Inferior parietal cortex (tissue), 1 donor: ENCODE data around the gene NPY4R2.
"Not testable (repeated sequence)": the region's sequence is repeated elsewhere in the genome, so short reads cannot be mapped to it uniquely, and the experiment has no call there.

Source experiments
- DNase-seq: peaks from one replicate; pipeline ENCODE4 v3.0.0-alpha.2; 2016; ENCODE audit errors: extremely low spot score

The NPY4R2 gene, protein sequence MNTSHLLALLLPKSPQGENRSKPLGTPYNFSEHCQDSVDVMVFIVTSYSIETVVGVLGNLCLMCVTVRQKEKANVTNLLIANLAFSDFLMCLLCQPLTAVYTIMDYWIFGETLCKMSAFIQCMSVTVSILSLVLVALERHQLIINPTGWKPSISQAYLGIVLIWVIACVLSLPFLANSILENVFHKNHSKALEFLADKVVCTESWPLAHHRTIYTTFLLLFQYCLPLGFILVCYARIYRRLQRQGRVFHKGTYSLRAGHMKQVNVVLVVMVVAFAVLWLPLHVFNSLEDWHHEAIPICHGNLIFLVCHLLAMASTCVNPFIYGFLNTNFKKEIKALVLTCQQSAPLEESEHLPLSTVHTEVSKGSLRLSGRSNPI

DNA sequence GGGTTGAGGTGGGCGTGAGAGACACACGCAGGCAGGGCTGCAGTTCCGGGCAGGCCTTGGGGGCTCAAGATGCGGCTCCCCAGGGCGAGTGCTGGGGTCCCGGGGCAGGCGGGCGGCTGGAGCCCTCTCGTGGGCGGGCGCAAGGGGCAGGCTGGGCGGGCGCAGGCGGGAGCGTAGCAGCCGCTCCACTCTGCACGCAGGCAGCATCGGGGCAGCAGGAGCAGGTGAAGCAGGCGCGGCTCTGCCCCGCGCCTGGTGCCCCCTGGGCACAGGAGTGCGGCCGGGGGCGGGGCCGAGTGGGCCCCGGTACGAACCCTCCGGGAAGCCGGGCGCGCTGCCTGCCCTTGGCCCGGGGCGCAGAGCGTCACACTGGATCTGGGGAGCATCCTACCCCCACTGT lies at the start of gene NPY4R2:
Gene NPY4R2 (plus strand): TSS at position 188 of the 400 bp plus-strand sequence. CDS start 3,326 bp downstream, outside the sequence.
- DNase-seq: not testable (repeated sequence)

DNA sequence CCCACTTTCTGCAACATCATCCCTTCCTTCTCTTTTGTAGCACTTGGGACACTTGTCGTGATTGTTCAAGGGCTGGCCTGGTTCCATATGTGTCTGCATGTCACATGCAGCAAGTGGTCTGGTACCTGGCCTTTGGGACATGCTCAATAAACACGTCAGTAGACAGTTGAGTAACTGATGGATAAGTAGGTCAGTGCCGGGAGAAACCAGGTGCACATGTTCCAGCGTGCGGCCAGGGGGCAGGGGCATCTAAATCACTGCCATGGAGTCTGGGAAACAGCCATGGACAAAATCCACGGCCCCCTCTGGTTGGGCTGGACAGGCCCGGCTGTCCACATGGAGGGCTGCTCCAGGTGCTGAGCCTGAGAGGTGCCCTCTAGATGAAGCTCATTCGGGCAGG lies 47.6 kb upstream of the NPY4R2 start:
- not testable (repeated sequence) for DNase-seq

DNA sequence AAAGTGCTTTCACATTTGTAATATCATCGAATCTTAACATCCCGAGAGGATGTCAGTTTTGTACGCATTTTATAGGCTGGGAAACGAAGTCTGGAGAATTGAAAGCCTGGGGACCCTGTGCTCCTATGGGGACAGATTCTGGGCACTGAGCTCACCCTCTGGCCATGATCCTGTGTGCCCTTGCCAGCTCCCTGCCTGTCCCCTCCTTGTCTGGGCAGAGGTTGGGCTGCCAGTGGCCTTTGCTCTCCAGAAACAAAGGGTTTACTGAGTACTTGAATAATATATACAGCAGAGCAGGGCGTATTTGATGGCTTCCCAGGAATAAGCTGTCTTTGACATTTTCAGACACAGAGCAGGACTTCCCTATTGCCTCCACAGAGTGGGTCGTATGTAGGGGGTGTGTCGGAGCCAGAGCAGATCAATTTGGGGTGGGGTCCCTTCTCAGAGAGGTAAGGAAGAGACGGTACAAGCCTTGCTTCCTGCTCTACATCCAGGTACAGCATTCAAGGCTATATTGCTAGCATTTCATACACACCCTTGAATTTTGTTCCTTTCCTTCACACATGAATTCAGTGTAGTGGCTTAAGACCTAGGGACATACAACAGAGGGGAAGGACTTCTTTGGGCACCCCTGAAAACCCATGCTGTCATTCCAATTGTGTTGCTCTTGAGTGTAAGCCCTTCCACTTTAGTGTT lies 46.8 kb upstream of the NPY4R2 start:
- not testable (repeated sequence) for DNase-seq

DNA sequence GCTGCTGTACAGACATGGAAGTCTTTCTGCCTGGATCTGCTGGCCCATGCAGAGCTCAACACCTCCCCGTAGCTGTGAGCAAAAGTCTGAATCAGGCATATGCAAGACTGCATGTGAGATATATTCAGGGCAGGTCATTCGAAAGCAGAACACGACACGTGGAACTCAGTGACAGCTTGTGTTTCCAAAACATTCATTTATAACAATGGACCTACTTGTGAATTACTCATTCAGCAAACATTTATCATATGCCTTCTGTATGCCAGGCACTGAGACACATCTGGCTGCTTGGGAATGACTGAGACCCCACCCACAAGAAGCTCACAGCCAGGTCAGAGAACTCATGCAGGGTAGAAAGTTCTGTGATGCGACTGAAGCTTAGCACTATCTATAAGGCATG lies 46.2 kb upstream of the NPY4R2 start:
- not testable (repeated sequence) for DNase-seq

DNA sequence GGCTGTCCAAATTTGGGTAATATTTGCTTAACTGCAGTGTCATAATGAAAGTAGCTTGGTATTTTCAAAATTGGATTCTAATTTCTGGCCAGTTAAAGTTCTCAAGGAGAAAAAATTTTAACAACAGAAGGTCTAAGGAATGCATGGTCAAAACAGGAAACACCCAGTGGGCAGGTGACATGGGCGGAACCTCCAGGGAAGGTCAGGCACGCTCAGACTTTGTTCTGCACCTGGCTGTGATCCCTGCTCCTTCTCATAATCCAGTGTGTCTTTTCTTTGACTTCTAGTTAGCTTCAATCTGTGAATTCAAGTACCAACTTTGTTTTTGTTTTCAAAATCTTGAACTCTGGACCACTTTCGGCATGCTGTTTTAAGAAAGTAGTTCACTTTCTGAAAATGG lies 34.2 kb upstream of the NPY4R2 start:
- not testable (repeated sequence) for DNase-seq

DNA sequence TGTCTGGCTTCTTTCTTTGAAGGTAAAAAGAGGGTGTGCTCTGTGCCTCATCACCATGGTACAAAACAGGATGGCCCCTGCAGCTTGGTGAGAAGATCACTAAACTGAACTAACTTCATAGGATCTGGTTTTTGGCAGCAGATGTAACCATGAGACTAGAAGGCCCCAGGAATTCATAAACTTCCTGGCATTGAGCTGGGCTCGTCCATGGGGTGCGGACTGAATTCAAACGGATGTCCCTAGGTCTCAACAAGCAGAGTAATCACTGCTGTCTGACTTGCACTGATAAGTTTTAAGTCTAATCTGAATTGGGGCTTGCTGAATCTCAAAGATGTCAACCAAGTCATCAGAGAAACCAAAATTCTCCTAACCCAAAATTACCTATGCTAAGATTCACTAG lies 33.5 kb upstream of the NPY4R2 start:
- DNase-seq: not testable (repeated sequence)

DNA sequence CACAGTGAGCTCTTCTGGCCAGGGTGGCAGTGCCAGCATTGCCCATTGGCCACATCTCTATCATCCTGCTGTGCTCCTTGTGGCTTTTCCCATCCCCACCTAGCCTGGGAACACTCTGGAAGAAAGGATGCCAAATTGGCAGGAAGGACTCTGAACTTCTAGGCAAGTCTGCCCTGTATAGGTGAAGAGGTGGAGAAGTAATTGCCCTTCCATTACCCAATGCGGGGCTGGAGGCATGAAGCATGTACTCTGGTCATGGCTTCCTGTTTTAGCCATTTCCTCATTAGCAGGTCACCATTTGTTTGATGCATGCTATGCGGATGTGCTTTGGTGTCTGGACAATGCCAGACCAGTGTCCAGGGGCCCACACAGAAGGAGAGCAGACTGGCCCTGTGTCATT lies 32.1 kb upstream of the NPY4R2 start:
- not testable (repeated sequence) for DNase-seq

DNA sequence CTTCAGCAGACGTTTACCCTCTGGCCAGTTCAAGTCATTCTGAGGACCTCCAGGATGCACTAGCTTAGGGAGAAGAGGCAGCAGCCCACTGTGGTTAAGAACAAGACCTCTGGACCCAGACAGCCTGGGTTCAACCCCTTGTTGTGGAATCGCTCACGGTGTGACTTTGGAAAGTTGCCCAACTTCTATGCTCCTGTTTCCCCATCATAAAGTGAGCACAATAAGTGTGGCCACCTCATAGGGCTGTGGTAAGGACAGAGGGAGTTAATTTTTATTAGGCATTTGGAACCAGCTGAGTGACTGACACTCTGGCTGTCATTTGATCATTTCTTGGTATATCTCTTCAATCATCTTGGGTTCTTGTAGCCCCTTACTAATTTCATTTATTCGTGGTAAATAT lies 31.6 kb upstream of the NPY4R2 start:
- not testable (repeated sequence) for DNase-seq

DNA sequence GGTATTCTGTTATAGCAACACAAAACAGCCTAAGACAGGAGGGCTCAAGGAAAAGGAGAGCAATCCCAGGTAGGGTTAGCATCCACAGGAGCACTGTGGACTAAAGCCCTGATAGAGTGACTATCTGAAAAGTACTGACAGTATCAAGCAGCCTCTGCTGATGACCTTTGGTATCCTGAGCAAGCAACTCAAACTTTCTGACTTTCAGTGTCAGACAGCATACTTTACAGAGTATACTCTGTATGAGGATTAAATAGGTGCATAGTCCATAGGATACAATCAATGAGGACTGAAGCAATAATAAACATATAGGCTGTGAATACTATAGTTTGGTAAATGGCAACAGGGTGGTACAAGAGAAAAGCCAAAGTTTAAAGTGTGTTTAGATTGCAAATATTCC lies 27.7 kb upstream of the NPY4R2 start:
- DNase-seq: not testable (repeated sequence)

DNA sequence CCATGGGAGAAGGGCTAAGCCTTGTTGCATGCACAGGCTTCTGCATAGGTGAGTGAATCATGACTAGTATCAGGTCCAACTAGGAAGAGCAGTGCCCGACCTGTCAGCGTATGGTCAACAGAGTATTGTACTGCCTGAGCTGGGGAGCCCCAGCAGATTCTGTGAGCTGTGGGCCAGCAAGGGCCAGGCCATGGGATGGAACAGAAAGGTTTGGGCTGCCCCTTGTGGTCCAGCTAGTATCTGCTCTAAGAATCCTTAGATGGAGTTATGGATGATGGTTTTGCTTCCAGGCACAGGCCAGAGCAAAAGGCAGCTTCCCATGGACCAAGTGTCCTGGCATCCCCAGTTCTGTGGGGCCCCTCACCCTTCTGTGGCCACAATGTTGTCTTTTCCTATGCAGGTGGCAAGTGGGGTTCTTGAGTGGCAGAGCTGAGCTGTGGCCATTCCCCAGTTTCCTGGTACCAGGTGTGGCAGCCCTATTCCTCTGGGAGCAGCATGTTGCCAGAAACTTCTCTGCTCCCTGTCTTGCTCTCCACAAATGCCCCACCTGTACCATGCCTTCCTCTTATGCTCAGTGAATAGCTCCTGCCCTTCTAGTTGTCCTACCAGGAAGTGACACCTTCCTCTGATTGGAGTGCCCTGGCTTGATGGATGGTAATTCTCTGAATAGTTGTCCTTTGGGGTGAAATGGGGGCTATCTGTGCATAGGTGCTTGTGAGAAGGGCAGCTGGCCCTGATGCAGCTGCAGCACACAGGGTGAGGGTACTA lies 25.8 kb upstream of the NPY4R2 start:
- DNase-seq: not testable (repeated sequence)

DNA sequence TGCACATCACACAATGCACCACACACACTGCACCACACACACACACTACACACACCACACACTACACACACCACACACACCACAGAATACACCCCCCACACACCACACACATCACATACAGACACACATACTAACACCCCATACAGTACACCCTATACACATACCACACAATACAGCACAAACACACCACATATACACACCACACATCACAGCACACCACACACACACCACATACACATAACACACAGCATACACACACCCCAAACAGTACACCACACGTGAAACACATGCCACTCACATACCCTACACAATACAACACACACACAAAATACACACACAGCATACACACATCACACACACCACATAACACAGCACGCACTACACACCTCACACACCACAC lies 23.9 kb upstream of the NPY4R2 start:
- DNase-seq: not testable (repeated sequence)

DNA sequence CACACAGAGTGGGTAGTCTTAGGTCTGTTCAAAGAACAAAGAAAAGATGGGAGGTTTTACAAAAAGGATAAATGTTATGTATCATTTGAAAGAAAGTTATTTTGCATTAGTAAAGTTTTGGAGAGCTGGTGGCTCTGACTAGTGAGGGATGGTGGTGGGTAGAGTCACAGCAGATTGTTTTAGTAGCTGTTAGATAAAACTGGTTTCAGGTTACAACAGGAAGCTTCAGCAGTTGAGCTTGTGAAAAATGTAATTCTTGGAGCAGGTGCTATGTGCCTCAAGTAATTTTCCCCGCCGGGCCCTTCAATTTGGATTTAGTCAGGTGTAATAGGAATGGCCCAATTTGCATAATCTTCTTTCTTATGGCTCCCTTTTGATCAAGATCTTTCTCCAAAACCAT lies 20.6 kb upstream of the NPY4R2 start:
- not testable (repeated sequence) for DNase-seq

DNA sequence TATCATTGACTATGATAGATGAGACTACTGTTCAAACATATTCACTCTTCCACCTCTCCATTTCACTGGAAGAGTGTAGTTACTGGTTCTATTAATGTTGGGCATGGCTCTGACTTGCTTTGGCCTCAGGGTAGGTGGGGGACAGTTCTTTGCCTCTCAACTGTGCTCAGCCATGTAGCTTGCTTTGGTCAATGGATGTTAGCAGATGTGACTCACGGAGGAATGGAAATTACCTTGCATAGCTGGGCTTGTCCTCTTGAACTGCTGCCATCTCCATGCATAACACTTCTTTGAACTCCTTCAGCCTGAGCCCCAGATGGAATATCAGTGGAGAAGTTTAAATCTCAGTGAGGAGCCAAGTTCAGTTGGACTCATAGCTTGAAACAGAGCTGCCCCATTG lies 9.1 kb upstream of the NPY4R2 start:
- DNase-seq: not testable (repeated sequence)

DNA sequence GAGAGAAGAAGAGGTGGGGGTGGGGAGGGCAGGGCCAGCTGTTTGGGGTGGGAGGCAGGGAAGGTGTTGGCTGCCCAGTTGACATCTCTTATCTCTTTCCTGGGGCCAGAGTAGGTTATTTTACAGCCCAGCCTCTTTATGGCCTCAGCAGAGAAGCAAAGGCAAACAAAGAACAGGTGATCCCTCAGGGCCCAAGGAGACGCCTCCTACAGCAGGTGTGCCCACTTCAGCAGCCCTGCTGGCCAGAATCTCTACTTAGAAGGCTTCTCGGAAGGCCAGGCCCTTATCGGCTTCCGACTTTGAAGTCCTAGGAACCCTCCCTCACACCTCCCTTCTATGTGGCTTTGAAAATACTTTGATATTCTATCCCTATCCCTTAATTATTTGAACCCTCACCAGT lies 8.0 kb upstream of the NPY4R2 start:
- not testable (repeated sequence) for DNase-seq

DNA sequence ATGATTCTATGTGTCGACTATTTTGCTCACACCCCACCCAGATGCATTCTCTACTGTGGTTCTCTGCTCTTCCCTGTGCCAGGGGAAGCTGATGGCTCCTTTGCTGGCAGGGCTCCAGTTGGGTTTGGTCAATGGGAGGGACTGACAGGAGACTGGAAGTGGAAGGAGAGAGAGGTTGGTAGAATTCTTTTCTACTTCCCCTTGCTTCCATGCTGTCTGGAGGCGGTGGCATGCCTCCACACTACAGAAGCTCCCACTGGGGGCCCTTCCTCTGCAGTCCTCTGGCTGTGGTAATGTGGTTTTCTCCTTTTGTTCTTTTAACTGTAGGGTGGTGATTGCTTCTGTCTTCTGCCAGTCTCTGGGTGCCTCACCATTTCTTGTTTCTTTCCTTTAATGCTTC lies 4.4 kb upstream of the NPY4R2 start:
- not testable (repeated sequence) for DNase-seq

DNA sequence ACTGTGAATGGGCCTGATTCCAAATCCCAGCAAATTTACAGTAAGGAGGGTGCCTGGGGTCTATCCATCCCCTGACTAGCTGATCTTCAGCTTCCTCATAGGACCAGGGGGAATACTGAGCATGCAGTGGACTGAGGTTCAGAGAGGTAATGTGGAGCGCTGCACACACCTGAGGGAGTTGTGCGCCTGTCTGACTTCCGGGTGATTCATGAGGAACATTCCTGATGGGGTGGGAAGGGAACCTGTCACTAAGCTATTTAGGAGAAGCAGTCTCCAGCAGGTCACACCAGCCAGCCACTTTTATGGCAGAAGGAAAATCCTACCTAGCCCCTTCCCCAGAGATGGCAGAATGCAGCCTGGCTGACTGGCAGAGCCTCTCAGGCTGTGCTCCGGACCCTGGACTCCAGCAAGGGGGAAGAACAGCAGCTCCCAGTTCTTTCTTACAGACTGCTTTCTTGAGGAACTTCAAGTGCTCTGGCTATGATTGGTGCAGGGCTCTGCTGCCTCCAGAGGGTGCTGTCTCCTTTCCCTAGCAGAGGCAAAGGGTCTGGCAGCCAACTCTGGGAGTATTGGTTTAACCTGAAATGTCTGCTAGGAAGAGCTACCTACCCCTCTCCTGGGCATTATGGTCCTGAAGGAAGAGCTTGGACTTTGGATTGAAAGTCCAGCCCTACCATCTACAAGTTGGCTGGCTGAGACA lies 2.5 kb upstream of the NPY4R2 start:
- not testable (repeated sequence) for DNase-seq

DNA sequence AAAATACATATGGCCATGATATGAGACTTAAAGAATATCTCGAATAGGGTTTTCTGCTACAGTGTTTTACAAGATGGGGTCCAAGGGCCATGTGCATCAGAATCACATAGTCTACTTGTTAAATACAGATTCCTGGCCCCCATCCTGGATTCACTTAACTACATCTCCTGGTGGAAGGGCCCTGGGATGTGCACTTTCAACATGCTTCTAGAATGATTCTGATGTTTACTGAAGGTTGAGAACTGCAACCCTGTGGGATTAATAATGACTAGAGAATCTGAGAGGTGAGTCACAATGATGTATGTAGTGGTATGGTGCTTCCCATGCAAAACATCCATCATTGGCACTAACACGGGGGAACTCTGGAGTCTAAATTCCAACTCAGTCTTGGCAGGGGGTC lies 2.1 kb downstream of the NPY4R2 start:
- DNase-seq: not testable (repeated sequence)

DNA sequence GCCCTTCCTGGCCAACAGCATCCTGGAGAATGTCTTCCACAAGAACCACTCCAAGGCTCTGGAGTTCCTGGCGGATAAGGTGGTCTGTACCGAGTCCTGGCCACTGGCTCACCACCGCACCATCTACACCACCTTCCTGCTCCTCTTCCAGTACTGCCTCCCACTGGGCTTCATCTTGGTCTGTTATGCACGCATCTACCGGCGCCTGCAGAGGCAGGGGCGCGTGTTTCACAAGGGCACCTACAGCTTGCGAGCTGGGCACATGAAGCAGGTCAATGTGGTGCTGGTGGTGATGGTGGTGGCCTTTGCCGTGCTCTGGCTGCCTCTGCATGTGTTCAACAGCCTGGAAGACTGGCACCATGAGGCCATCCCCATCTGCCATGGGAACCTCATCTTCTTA lies 4.0 kb downstream of the NPY4R2 start:
- not testable (repeated sequence) for DNase-seq

DNA sequence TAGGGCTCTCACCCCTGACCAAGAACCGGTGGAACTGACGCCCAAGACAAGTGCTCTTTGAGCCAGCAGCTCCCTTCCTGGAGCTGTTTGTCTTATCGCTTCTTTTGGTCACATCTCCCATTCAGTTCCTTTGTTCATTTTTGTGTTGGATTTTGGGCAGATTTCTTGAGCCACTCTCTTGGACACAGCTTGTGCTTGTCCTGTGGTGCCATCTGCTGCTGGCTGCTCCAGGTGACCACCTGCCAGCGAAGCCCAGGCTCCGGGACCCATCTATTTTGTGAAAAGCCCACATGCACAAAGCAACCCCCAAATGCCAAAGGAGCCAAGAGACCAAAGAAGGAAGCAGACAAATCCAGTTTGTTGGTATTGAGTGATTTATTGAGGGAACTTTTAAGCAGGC lies 6.2 kb downstream of the NPY4R2 start:
- not testable (repeated sequence) for DNase-seq

DNA sequence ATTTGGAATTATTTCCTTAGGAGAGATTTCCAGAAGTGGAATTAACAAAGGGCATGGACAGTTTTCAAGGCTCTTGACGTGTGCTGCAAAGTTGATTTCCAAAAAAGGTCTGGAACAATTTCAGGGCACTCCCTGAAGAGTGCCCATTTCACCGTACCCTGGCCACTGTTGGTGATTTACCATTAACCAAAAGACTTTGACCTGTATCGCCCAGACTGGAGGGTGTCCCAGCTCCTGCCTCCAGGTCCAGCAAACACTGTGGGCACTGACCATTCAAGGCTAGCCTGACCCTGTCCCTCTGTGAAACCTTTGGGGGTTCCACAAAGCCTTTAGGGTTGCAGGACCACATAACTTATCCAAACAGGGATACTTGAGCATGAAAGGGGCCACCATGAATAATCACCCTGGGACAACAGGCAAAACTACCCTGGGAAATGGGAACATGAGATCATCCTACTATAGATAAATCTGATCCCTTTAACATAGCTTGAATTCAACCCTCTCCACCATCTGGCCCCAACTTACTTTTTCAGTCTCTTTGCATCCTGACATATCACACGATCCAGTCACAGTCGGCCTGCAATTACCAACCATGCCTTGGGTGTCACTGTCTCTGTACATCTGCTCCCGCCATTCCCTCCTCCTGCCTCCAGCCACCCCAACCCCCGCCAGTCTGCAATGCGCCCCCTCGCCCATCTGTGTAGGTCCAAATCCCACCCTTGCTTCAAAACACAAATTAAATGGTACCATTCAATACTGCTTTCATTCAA lies 8.9 kb downstream of the NPY4R2 start:
- DNase-seq: not testable (repeated sequence)

DNA sequence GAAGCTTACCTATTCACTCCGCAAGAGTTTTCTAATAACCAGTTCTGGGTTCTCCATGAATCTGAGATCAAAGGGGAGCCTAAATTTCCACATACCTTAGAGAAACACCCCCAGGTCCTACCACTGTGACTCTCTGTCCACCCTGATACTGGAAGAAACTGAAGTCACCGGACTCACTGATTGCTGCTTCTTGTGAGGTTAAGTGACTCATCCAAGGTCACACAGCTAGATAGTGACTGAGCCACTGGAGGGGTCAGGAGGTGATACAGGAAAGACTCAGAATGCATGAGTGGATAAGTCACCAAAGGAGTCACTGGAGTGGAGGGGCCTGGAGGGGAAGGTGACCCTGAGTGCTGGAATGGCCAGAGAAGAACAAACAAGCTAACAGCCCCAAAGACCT lies 9.8 kb downstream of the NPY4R2 start:
- not testable (repeated sequence) for DNase-seq
